ENCODE data around the gene MRPL14.

- TF ChIP-seq POLR2AphosphoS5 (IDR thresholded peaks at IDR 0.05; ENCODE audit: insufficient read depth in 1 of 2, low read depth in 1 of 2) = no peak
- TF ChIP-seq CTCF (IDR thresholded peaks at IDR 0.05) = no peak
- TF ChIP-seq POLR2A (IDR thresholded peaks at IDR 0.05) = no peak
Measured at GRCh38 chr6:44068607-44069296, 58.5 kb downstream of the MRPL14 start.
